ENCODE measurements around the gene PASK. TPM values are rescaled to one million over a fixed set of nuclear protein-coding genes. Genes with fewer than 3 reads are reported as not detected.

PASK gene
- total and polyA plus RNA-seq, 9 of the 15 experiments (the other 6 are each of a cell fraction or from before 2014, with no cell fraction given) = 1.5 to 30.3 (median 9.9) TPM

DNA sequence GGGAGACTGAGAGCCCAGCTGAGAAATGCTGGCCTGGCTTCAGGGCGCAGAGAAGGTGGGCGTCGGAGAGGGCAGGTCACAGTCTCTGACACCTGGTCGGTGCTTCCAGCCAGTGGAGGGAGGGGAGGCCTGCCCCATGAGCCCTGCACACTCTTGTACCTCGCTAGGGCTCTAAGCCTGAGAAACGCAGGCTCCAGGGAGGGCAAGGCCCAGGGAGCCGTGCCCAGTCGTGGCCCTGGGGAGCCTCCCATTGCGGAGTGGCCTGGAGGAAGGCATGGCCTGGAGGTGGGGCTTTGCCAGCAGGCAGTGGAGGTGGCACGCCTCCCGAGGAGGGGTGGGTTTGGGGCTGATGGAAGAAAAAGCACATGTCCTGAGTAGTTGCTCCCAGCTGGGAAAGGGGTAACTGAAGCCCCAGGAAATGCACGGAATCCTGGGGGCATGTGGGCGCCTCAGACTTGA lies 86.2 kb downstream of the PASK start:
- POLR2A ChIA-PET = interaction anchor here (0.7 kb wide), 1 partner anchor 11 kb away, joined by 3 read pairs; no protein-coding TSS in a partner anchor
- in situ Hi-C loops (cut with MboI) = no loop called here
- TF ChIP-seq TEAD1 (CRISPR knock-in tag; IDR thresholded peaks at IDR 0.05) (no peak), TCF3 (CRISPR knock-in tag; IDR thresholded peaks at IDR 0.05) (no peak), BDP1 (IDR thresholded peaks at IDR 0.05; ENCODE audit: insufficient read depth, insufficient read length) (no peak), NCOA2 (IDR thresholded peaks at IDR 0.05; ENCODE audit: partially characterized antibody in 2 of 2) (no peak), MCM3 (IDR thresholded peaks at IDR 0.05) (no peak), HLTF (IDR thresholded peaks at IDR 0.05) (no peak), ELF4 (CRISPR knock-in tag; IDR thresholded peaks at IDR 0.05) (no peak), YBX1 (IDR thresholded peaks at IDR 0.05) (no peak), ZNF764 (CRISPR knock-in tag; IDR thresholded peaks at IDR 0.05; ENCODE audit: low read depth) (no peak), GATAD2A (IDR thresholded peaks at IDR 0.05) (no peak), RBM14 (IDR thresholded peaks at IDR 0.05; ENCODE audit: borderline replicate concordance, insufficient read depth, low read depth, low read length) (no peak)
- TF ChIP-seq, protein P1, sequence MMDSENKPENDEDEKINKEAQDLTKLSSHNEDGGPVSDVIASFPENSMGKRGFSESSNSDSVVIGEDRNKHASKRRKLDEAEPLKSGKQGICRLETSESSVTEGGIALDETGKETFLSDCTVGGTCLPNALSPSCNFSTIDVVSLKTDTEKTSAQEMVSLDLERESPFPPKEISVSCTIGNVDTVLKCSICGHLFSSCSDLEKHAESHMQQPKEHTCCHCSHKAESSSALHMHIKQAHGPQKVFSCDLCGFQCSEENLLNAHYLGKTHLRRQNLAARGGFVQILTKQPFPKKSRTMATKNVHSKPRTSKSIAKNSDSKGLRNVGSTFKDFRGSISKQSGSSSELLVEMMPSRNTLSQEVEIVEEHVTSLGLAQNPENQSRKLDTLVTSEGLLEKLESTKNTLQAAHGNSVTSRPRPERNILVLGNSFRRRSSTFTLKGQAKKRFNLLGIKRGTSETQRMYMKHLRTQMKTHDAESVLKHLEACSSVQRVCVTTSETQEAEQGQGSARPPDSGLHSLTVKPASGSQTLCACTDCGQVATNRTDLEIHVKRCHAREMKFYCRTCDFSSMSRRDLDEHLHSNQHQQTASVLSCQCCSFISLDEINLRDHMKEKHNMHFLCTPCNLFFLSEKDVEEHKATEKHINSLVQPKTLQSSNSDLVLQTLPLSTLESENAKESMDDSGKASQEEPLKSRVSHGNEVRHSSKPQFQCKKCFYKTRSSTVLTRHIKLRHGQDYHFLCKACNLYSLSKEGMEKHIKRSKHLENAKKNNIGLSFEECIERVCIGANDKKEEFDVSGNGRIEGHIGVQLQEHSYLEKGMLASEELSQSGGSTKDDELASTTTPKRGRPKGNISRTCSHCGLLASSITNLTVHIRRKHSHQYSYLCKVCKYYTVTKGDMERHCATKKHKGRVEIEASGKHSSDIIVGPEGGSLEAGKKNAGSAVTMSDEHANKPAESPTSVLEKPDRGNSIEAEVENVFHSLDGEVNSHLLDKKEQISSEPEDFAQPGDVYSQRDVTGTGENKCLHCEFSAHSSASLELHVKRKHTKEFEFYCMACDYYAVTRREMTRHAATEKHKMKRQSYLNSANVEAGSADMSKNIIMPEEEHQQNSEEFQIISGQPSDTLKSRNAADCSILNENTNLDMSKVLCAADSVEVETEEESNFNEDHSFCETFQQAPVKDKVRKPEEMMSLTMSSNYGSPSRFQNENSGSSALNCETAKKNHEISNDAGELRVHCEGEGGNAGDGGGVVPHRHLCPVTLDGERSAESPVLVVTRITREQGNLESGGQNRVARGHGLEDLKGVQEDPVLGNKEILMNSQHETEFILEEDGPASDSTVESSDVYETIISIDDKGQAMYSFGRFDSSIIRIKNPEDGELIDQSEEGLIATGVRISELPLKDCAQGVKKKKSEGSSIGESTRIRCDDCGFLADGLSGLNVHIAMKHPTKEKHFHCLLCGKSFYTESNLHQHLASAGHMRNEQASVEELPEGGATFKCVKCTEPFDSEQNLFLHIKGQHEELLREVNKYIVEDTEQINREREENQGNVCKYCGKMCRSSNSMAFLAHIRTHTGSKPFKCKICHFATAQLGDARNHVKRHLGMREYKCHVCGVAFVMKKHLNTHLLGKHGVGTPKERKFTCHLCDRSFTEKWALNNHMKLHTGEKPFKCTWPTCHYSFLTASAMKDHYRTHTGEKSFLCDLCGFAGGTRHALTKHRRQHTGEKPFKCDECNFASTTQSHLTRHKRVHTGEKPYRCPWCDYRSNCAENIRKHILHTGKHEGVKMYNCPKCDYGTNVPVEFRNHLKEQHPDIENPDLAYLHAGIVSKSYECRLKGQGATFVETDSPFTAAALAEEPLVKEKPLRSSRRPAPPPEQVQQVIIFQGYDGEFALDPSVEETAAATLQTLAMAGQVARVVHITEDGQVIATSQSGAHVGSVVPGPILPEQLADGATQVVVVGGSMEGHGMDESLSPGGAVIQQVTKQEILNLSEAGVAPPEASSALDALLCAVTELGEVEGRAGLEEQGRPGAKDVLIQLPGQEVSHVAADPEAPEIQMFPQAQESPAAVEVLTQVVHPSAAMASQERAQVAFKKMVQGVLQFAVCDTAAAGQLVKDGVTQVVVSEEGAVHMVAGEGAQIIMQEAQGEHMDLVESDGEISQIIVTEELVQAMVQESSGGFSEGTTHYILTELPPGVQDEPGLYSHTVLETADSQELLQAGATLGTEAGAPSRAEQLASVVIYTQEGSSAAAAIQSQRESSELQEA (IDR thresholded peaks at IDR 0.05; ENCODE audit: low read depth) = no peak
- TF ChIP-seq, protein P2, sequence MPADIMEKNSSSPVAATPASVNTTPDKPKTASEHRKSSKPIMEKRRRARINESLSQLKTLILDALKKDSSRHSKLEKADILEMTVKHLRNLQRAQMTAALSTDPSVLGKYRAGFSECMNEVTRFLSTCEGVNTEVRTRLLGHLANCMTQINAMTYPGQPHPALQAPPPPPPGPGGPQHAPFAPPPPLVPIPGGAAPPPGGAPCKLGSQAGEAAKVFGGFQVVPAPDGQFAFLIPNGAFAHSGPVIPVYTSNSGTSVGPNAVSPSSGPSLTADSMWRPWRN (IDR thresholded peaks at IDR 0.05; ENCODE audit: low read depth) = no peak

More for the DNA sequence above, 86.2 kb downstream of the PASK start:
- H3K9me1 ChIP-seq (ENCODE audit: control insufficient read depth, insufficient read depth, low read length) = no peaks in the 10 kb centered on the region
- no peaks in the 10 kb centered on the region for H3K9me3 ChIP-seq (replicated peaks; ENCODE audit: control insufficient read depth, insufficient read depth, low read depth, low read length)
- FAIRE-seq (no peak), DNase-seq (ENCODE audit: extremely low read depth in 1 of 4, low spot score in 3 of 4) (no peak), ATAC-seq (no peak)
- no peak overlapping the region for H3K27ac ChIP-seq (ENCODE audit: extremely low read depth, low read depth, low read length)
- no peaks in the 10 kb centered on the region for H4K20me1 ChIP-seq (replicated peaks; ENCODE audit: control insufficient read depth, insufficient read depth, low read length)
- no peaks in the 10 kb centered on the region for H3K79me2 ChIP-seq (ENCODE audit: control insufficient read depth, insufficient read depth, low read length)
- H2AFZ ChIP-seq (ENCODE audit: low read depth, low read length) = no peak overlapping the region
- no peak overlapping the region for H3K9ac ChIP-seq (ENCODE audit: insufficient read depth in 1 of 2, low read depth in 2 of 2, low read length in 2 of 2)
- H3K4me1 ChIP-seq (replicated peaks in 1 of 2; ENCODE audit: control insufficient read depth in 2 of 2, insufficient read depth in 2 of 2, low read length in 2 of 2) = peaks cover 0 to 22% of the 10 kb centered on the region in 2 experiments; a peak in 2 of 5 replicates
- CTCF ChIA-PET (ENCODE audit: low intra/inter-chr PET ratio) = no interaction called here
- H3K36me3 ChIP-seq (ENCODE audit: control insufficient read depth, insufficient read depth, low read length) = no peaks in the 10 kb centered on the region
- H3K4me3 ChIP-seq = no peak overlapping the region
- WGBS (ENCODE audit: insufficient coverage, low coverage, missing lambda C conversion rate) = 1% methylated on average over 9 of the region's 13 CpGs
- H3K27me3 ChIP-seq (ENCODE audit: control insufficient read depth in 2 of 2, insufficient read depth in 2 of 2, low read length in 2 of 2) = peaks cover 4 to 45% of the 10 kb centered on the region in 2 experiments; a peak in 3 of 5 replicates
- BruUV-seq (replicated peaks) = no TSS peak
- no peak overlapping the region for H3K4me2 ChIP-seq (ENCODE audit: insufficient read depth, low read length)
- intact Hi-C loops (cut with micrococcal nuclease) = no loop called here
